H1 (cell line): Measurements from ENCODE around the gene FNDC3A.

Source experiments
- BACH1 ChIP-seq: IDR thresholded peaks from 2 replicates; pipeline ENCODE4 v1.6.1; 2012; ENCODE audit warnings: low read length, improper control_type of control experiment
- EP300 ChIP-seq, 2 experiments: IDR thresholded peaks; 1 replicate in 1 of 2; 2 replicates in 1 of 2; pipeline ENCODE4 v1.6.1; 2011 to 2012; ENCODE audit warnings: low read depth in 2 of 2, low read length in 2 of 2, mild to moderate bottlenecking in 2 of 2, borderline replicate concordance in 1 of 2, inconsistent platforms in 1 of 2, moderate library complexity in 1 of 2
- EZH2 ChIP-seq: fragments of 200-600 bp; sonication (generic); IDR thresholded peaks from 2 replicates; pipeline ENCODE4 v1.7.1; 2012; ENCODE audit warnings: low read depth, mild to moderate bottlenecking, moderate library complexity, low read length, inconsistent platforms; ENCODE audit not compliant: severe bottlenecking
- JUN ChIP-seq: IDR thresholded peaks from 2 replicates; pipeline ENCODE4 v1.6.1; 2011; ENCODE audit warnings: low read depth, mild to moderate bottlenecking, improper control_type of control experiment, low read length
- KDM1A ChIP-seq: fragments of 200-600, 300-600 bp; sonication (generic); IDR thresholded peaks from 2 replicates; pipeline ENCODE4 v1.7.1; 2016; ENCODE audit warnings: mild to moderate bottlenecking, low read length, borderline replicate concordance
- SP1 ChIP-seq: IDR thresholded peaks from 2 replicates; pipeline ENCODE4 v1.6.1; 2011; ENCODE audit warnings: low read depth, low read length
- SUZ12 ChIP-seq: fragments of 200-600 bp; sonication (generic); IDR thresholded peaks from 2 replicates; pipeline ENCODE4 v1.6.1; 2012; ENCODE audit warnings: mild to moderate bottlenecking, inconsistent platforms, low read length, moderate library complexity, mixed read lengths
- ZNF274 ChIP-seq: IDR thresholded peaks from 2 replicates; pipeline ENCODE4 v1.7.0; 2012; ENCODE audit warnings: low read length, borderline replicate concordance; ENCODE audit errors: extremely low read depth
- TF ChIP-seq, protein P1 (sequence below), 3 experiments: IDR thresholded peaks; 1 replicate in 2 of 3; 2 replicates in 1 of 3; pipeline versions ENCODE4 v1.5.1 to v1.6.1; 2011; ENCODE audit warnings: low read length in 3 of 3, mild to moderate bottlenecking in 3 of 3, inconsistent platforms in 2 of 3, low read depth in 1 of 3, moderate library complexity in 1 of 3; ENCODE audit not compliant: insufficient read depth in 1 of 3; ENCODE audit errors: control extremely low read depth in 1 of 3

DNA sequence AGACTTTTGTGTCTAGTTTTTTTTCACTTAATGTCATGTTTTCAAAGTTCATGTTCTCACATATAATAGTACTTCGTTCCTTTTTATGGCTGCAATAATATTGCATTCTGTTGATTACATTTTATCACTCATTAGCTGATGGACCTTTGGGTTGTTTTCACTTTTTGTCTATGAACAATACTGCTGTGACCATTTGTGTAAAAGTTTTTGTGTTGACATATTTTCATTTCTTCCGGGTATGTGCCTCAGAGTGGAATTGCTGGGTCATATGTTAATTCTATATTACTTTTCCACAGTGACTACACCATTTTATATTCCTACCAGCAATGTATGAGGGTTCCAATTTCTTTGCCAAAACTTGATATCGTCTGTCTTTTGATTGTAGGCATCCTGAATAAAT is 158.6 kb downstream of the FNDC3A start:
- TF ChIP-seq KDM1A (no peak), EZH2 (no peak), SUZ12 (no peak), EP300 (IDR thresholded peaks at IDR 0.05; ENCODE audit: borderline replicate concordance in 1 of 2, low read depth in 2 of 2, low read length in 2 of 2) (no peak), SP1 (no peak), JUN (no peak), ZNF274 (no peak), BACH1 (no peak)
- TF ChIP-seq, protein P1, sequence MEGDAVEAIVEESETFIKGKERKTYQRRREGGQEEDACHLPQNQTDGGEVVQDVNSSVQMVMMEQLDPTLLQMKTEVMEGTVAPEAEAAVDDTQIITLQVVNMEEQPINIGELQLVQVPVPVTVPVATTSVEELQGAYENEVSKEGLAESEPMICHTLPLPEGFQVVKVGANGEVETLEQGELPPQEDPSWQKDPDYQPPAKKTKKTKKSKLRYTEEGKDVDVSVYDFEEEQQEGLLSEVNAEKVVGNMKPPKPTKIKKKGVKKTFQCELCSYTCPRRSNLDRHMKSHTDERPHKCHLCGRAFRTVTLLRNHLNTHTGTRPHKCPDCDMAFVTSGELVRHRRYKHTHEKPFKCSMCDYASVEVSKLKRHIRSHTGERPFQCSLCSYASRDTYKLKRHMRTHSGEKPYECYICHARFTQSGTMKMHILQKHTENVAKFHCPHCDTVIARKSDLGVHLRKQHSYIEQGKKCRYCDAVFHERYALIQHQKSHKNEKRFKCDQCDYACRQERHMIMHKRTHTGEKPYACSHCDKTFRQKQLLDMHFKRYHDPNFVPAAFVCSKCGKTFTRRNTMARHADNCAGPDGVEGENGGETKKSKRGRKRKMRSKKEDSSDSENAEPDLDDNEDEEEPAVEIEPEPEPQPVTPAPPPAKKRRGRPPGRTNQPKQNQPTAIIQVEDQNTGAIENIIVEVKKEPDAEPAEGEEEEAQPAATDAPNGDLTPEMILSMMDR (IDR thresholded peaks at IDR 0.05; ENCODE audit: control extremely low read depth in 1 of 3, insufficient read depth in 1 of 3, low read depth in 1 of 3, low read length in 3 of 3): no peak
